ENCODE measurements around the gene SSR1. TPM values are rescaled to one million over a fixed set of nuclear protein-coding genes. Genes with fewer than 3 reads are reported as not detected.

SSR1 gene
- total RNA-seq, 1 experiment from 2014 or later: 102 TPM

GRCh38 chr6:7292596-7293255 is 20.3 kb downstream of the SSR1 start:
- no peak overlapping the region for H3K4me3 Mint-ChIP-seq
- peaks cover 25 to 68% (median 67%) of the 10 kb centered on the region in 3 experiments for H3K36me3 Mint-ChIP-seq (ENCODE audit: insufficient read depth in 1 of 3, low read depth in 3 of 3)
- no peak overlapping the region for H3K18ac ChIP-seq (ENCODE audit: insufficient read length, low read depth, low read length)

More at GRCh38 chr6:7292596-7293255, 20.3 kb downstream of the SSR1 start:
- H2BK120ac ChIP-seq (ENCODE audit: low read depth, low read length, poor library complexity, severe bottlenecking): no peak overlapping the region
- H3K4ac ChIP-seq (ENCODE audit: low read depth, low read length): no peak overlapping the region
- H3K23ac ChIP-seq (ENCODE audit: insufficient read length, low read depth, low read length): no peak overlapping the region
- no peak overlapping the region for H2AFZ ChIP-seq (ENCODE audit: low read length)
- TF ChIP-seq CTCF (conservative IDR thresholded peaks at IDR 0.05): no peak
- H4K20me1 ChIP-seq (ENCODE audit: control insufficient read depth, insufficient read depth, insufficient read length): no peaks in the 10 kb centered on the region
- H3K79me1 ChIP-seq (ENCODE audit: insufficient read depth, low read depth, low read length, poor library complexity, severe bottlenecking): no peaks in the 10 kb centered on the region
- H2AK5ac ChIP-seq (ENCODE audit: insufficient read length, low read length): no peak overlapping the region
- no peak overlapping the region for H3K56ac ChIP-seq (ENCODE audit: insufficient read length, low read depth, low read length)
- H3K9me3 ChIP-seq (ENCODE audit: control insufficient read depth, low read depth, low read length): no peaks in the 10 kb centered on the region
- no peak overlapping the region for H3T11ph ChIP-seq (ENCODE audit: low read length)
- H2BK5ac ChIP-seq (ENCODE audit: insufficient read length, low read length): no peak overlapping the region
- no peak overlapping the region for H4K91ac ChIP-seq (ENCODE audit: insufficient read length, low read depth, low read length)
- no peak overlapping the region for H3K4me2 ChIP-seq (ENCODE audit: insufficient read depth, insufficient read length, low read length)
- no peak for DNase-seq
- Mint-ChIP-seq H3K27me3 (ENCODE audit: low read depth) (no peaks in the 10 kb centered on the region), H3K9me3 (no peaks in the 10 kb centered on the region), H3K27ac (no peak overlapping the region; a peak in 2 of 7 replicates), H3K4me1 (no peaks in the 10 kb centered on the region)
- H3K4me1 ChIP-seq (ENCODE audit: insufficient read depth, low read length): no peaks in the 10 kb centered on the region
- H4K5ac ChIP-seq (ENCODE audit: insufficient read length, low read depth, low read length): no peak overlapping the region
- H3K14ac ChIP-seq (ENCODE audit: insufficient read depth, low read length): no peak overlapping the region
- H2BK15ac ChIP-seq (ENCODE audit: low read depth, low read length): no peak overlapping the region
- H2BK12ac ChIP-seq (ENCODE audit: insufficient read length, low read depth, low read length): no peak overlapping the region
- H4K8ac ChIP-seq (replicated peaks; ENCODE audit: insufficient read length, low read depth, low read length): no peak overlapping the region
- H3K27me3 ChIP-seq (ENCODE audit: insufficient read depth, low read length): no peaks in the 10 kb centered on the region
- H3K9ac ChIP-seq (ENCODE audit: extremely low read depth, insufficient read length, low read length): no peak overlapping the region
- no peak overlapping the region for H2BK20ac ChIP-seq (ENCODE audit: low read depth, low read length, poor library complexity, severe bottlenecking)
- WGBS (ENCODE audit: extremely low coverage, insufficient read length, low lambda C conversion rate): no CpG with 5 or more reads among the region's 6 CpGs
- no peaks in the 10 kb centered on the region for H3K23me2 ChIP-seq (ENCODE audit: insufficient read length, low read depth, low read length, poor library complexity, severe bottlenecking)
- no peaks in the 10 kb centered on the region for H3K79me2 ChIP-seq (ENCODE audit: insufficient read depth, low read length)
- no peak overlapping the region for H3K27ac ChIP-seq (ENCODE audit: insufficient read length, low read depth, low read length)

Measured in H9 (cell line).